Dermis blood vessel endothelial cell (primary cell): ENCODE measurements around the gene PTGER1. TPM values are rescaled to one million over a fixed set of nuclear protein-coding genes. Genes with fewer than 3 reads are reported as not detected.
"Not testable (repeated sequence)": the region's sequence is repeated elsewhere in the genome, so short reads cannot be mapped to it uniquely, and the experiment has no call there.

Experiments
- DNase-seq: peaks from one replicate; pipeline ENCODE4 v3.0.0; 2010
- total RNA-seq: library from RNA; depleted of rRNA; stranded (reverse); fragments of >200 nt; gene quantifications from 2 replicates; pipeline ENCODE4 v1.2.3, GENCODE V29; 2014

The PTGER1 gene, protein sequence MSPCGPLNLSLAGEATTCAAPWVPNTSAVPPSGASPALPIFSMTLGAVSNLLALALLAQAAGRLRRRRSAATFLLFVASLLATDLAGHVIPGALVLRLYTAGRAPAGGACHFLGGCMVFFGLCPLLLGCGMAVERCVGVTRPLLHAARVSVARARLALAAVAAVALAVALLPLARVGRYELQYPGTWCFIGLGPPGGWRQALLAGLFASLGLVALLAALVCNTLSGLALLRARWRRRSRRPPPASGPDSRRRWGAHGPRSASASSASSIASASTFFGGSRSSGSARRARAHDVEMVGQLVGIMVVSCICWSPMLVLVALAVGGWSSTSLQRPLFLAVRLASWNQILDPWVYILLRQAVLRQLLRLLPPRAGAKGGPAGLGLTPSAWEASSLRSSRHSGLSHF
- 0.17 and 0.42 TPM in 2 replicates for total RNA-seq

GRCh38 chr19:14475251-14476073 lies at the start of gene PTGER1:
Gene PTGER1 (minus strand): TSS chr19:14475354. CDS start chr19:14474320, 1,034 bp downstream.
- DNase-seq, result peak; percentile 41

GRCh38 chr19:14520543-14520942 lies 45.4 kb upstream of the PTGER1 start:
- DNase-seq, result no peak

GRCh38 chr19:14519860-14520407 lies 44.8 kb upstream of the PTGER1 start:
- peak; percentile 78 for DNase-seq

- DNase-seq, result no peak
These were observed 44.2 kb upstream of the PTGER1 start for GRCh38 chr19:14519245-14519859.

- peak; percentile 83 for DNase-seq
These were observed 42.8 kb upstream of the PTGER1 start, which contains the start of gene DNAJB1 for GRCh38 chr19:14517840-14518505. Gene DNAJB1 (minus strand): TSS chr19:14518397. CDS start chr19:14518349, 48 bp downstream.

DNA sequence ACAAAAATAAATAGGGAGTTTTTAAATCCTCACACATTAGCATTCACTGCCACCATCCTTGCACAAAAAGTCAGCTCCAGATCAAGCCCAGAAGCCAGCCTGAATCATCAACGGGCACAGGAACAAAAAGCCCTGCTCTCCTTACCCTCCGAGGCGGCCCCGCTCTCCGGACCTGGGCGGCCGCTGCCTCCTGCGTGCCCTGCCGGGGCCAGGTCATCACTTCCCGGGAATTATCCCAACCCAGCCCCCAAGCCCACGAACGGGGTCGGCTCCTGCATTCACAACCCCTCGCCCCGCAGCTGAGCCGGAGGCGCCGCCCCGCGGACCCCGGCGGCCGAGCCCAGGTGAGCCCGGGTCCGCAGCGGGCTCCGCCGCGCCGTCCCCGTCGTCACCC lies 42.3 kb upstream of the PTGER1 start:
- DNase-seq, result peak; percentile 67

DNA sequence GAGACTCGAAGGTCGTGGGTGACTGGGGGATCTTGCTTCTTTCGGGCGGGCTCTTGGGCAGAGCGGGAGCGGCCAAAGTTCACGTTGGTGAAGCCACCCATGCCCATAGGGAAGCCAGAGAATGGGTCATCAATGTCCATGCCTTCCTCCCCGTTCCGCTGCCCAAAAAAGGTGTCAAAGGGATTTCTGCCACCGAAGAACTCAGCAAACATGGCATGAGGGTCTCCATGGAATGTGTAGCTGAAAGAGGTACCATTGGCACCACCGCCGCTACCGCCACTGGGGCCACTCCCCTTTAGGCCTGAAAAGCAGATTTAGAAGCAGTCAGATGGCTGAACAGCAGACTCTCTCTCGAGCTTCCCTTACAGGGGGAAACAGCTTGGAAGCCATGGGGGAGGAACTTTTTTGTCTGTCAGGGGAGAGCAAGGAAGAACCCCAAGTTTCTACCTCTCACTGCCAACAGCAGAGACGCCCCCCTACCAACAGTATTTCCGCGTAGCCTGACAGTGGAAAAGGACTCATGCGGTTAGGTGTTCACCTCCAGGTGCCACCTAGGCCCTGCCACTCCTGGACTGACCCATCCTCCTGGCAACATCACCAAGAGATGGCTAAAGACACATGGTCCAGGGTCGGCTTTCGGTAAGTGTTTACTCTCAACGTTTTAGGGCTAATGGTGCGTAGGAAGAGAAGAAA lies 41.7 kb upstream of the PTGER1 start:
- DNase-seq, result no peak

DNA sequence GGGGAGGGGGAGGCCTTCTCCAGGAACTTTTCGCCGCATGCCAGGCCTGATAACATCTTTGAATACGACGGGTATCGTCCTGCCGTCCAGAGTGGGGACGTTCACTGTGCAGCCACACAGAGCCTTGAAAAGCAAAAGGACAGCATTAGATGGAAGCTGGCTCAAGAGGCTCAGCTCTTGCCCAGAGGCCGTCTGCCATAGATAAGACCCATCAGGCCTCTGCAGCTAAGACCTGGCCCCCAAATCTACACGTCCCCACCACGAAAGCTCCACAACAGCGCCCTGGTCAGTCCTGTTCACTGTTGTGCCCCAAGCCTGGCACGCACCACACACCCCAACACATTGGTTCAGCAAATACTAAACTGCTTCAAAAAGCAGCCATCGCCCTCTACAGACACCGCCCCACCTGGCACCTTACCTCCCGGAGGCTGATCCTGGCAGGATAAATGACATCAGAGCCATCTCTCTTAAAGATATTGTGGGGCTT lies 40.9 kb upstream of the PTGER1 start:
- DNase-seq, result no peak

- no peak for DNase-seq
These were observed 40.4 kb upstream of the PTGER1 start for GRCh38 chr19:14515501-14516047.

- DNase-seq, result no peak
These were observed 39.2 kb upstream of the PTGER1 start for GRCh38 chr19:14514215-14514863.

- DNase-seq, result no peak
These were observed 37.3 kb upstream of the PTGER1 start for GRCh38 chr19:14512406-14512961.

GRCh38 chr19:14511229-14511593 lies 36.1 kb upstream of the PTGER1 start:
- no peak for DNase-seq

GRCh38 chr19:14510311-14511228 lies 35.4 kb upstream of the PTGER1 start:
- DNase-seq, result peak; percentile 26

DNA sequence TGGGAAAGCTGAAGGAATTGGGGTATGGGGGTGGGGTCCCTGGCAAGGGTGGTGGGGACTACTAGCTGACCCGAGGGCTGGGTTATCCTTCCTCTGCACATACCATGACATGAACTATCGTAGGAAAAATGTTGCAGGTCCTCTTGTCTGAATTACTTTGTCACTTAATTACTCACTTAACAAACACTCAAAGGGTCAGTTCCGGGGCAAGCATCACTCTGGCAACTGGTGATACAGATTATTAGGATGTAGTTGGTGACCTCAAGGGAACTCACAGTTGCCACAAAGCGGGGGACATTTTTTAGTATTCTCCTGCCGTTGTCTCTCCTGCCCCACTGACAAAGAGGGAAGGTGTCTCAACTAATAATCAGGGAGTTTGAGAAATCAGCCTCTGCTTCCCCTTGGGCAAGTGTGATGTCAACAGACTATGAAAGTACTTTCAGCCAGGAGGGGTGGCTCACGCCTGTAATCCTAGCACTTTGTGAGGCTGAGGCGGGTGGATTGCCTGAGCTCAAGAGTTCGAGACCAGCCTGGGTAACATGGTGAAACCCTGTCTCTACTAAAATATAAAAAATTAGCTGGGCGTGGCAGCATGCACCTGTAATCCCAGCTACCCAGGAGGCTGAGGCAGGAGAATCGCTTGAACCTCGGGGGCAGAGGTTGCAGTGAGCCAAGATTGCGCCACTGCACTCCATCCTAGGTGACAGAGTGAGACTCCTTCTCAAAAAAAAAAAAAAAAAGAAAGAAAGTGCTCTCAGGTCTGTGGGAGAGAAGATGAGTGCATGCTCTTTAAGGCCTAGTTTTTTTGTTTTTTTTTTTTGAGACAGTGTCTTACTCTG lies 32.8 kb upstream of the PTGER1 start:
- peak; percentile 76 for DNase-seq

DNA sequence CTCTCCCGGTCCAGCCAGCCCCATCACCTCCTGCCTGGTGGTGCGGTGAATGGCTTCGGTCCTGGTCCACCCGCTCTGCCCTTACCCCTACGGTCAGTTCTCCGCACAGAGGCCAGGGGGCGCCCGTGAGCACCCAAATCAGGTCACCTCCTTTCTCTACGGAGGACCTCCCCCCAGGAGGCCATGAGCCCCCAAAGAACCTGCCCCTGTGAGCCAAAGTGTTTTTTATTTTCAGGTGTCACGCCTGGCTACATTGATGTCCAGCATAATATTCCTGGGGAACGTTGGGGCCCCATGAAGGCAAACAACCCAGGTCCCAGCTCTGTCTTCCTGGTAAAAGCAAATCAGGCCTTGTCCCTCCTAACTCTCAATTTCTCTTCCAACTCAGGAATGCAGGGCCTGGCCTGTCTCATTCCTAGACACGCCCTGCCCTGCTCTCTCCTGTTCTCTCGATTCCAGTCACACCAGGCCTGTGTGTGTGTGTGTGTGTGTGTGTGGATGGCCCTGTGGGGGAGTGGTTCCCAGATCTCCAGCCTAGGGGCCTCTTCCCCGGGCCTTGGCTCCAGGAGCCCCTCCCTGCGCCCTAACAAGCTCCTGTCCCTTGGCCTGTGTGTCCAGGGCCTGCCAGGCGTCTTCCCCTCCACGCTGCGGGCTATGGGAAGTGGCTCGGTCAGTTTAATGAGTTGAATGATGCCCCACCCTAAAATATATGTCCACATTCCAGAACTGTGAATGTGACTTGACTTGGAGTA lies 30.5 kb upstream of the PTGER1 start:
- DNase-seq, result peak; percentile 63

DNA sequence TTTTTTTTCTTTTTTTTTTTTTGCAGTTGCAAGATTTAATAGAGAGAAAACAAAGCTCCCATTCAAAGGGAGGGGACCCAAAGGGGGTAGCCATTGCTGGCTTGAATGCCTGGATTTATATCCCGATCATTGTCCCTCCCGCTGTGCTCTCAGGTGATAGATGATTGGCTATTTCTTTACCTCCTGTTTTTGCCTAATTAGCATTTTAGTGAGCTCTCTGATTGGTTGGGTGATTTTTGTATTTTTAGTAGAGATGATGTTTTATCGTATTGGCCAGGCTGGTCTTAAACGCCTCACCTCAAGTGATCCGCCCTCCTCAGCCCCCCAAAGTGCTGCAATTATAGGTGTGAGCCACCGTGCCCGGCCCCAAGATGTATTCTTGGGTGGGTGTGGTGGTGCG lies 29.4 kb upstream of the PTGER1 start:
- DNase-seq, result not testable (repeated sequence)

DNA sequence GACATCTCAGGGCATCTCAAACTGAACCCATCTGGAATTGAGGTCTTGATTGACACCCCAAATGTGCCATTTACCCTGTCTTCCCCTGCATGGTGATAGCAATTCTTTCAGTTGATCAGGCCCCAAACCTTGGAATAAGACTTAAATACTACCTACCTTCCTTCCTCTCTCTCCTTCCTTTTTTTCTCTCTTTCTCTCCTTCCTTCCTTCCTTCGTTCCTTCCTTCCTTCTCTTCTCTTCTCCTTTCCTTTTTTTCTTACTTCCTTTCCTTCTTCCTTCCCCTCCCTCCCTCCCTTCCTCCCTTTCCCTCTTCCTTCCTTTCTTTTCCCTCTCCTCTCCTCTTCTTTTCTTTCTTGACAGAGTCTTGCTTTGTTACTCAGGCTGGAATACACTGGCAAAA lies 28.1 kb upstream of the PTGER1 start:
- DNase-seq, result no peak
